GM18526 (cell line): ENCODE measurements around the gene TCP11L2.

Source experiments
- POLR2A ChIP-seq: IDR thresholded peaks from 3 replicates; pipeline ENCODE4 v1.6.1; 2011; ENCODE audit not compliant: insufficient read length; ENCODE audit errors: extremely low read depth

Gene TCP11L2

GRCh38 chr12:106276032-106276740 lies 26.3 kb upstream of the TCP11L2 start:
- TF ChIP-seq POLR2A, result no peak

- no peak for TF ChIP-seq POLR2A
These were observed 22.4 kb upstream of the TCP11L2 start for GRCh38 chr12:106280106-106280505.

GRCh38 chr12:106281056-106281782 lies 21.3 kb upstream of the TCP11L2 start:
- no peak for TF ChIP-seq POLR2A

GRCh38 chr12:106281804-106282203 lies 20.7 kb upstream of the TCP11L2 start:
- TF ChIP-seq POLR2A, result no peak

- TF ChIP-seq POLR2A, result no peak
These were observed 20.0 kb upstream of the TCP11L2 start for GRCh38 chr12:106282457-106283097.

- no peak for TF ChIP-seq POLR2A
These were observed 18.0 kb upstream of the TCP11L2 start for GRCh38 chr12:106284358-106285105.

- no peak for TF ChIP-seq POLR2A
These were observed 16.6 kb upstream of the TCP11L2 start for GRCh38 chr12:106285982-106286381.

GRCh38 chr12:106287364-106287763 lies 15.2 kb upstream of the TCP11L2 start:
- no peak for TF ChIP-seq POLR2A

- TF ChIP-seq POLR2A, result no peak
These were observed 14.4 kb upstream of the TCP11L2 start for GRCh38 chr12:106288101-106288493.

GRCh38 chr12:106288494-106289195 lies 13.9 kb upstream of the TCP11L2 start:
- no peak for TF ChIP-seq POLR2A

GRCh38 chr12:106289196-106289681 lies 13.3 kb upstream of the TCP11L2 start:
- no peak for TF ChIP-seq POLR2A

GRCh38 chr12:106290666-106291065 lies 11.9 kb upstream of the TCP11L2 start:
- no peak for TF ChIP-seq POLR2A

- TF ChIP-seq POLR2A, result no peak
These were observed 11.2 kb upstream of the TCP11L2 start for GRCh38 chr12:106291342-106291741.

GRCh38 chr12:106292339-106292738 lies 10.2 kb upstream of the TCP11L2 start:
- no peak for TF ChIP-seq POLR2A
